AG10803 (cell line): Measurements from ENCODE around the gene PPTC7.

Experiments
- DNase-seq: peaks from one replicate; pipeline ENCODE4 v3.0.0; 2010; ENCODE audit warnings: low read depth
- H3K4me3 ChIP-seq: 2 replicates; pipeline ENCODE4 v1.5.1; 2011; ENCODE audit warnings: mild to moderate bottlenecking, low read length, control low read depth
- TF ChIP-seq, protein P1 (sequence below): conservative IDR thresholded peaks from 2 replicates; pipeline ENCODE4 v1.5.1; 2011; ENCODE audit warnings: mild to moderate bottlenecking, low read length, control low read depth, inconsistent platforms

Gene PPTC7

DNA sequence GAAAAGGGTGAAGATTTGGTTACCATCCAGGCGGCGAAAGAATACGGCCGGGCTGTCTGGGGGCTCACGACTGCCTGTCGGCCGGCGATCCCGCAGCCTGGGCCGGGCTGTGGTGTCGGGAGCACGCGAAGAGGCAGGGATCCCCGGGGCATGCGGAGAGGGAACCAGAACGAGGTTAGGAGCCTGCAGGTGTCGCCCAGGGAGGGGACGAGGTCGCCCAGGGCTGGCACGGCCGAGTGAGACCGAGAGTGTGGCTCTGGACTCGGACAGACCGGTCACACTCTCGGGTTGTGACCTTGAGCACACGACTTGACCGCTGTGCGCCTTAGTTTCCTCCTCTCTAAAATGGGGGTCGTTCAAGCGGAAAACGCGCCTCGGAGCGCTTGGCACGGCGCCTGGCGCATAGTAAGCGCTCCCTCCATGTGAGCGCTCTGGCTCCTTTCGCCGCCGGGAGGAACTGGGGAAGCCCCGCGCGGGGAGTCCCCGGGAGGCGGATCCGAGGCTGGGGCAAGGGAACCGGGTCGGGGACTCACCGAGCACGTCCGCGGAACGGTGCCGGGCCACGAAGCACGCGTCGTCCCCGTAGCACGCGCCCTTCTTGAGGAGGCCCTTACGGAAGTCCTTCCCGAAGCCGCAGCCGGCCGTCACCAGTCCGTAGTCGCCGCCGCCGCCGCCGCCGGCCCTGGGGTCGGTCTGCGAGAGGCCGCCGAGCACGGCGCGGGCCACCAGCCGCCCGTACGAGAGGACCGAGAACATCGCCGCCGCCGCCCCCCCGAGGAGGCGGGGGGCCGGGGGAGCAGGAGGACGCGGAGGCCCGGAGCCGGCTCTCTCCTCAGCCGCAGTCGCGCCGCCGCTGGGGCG is 612 bp downstream of the PPTC7 start:
- TF ChIP-seq, protein P1, sequence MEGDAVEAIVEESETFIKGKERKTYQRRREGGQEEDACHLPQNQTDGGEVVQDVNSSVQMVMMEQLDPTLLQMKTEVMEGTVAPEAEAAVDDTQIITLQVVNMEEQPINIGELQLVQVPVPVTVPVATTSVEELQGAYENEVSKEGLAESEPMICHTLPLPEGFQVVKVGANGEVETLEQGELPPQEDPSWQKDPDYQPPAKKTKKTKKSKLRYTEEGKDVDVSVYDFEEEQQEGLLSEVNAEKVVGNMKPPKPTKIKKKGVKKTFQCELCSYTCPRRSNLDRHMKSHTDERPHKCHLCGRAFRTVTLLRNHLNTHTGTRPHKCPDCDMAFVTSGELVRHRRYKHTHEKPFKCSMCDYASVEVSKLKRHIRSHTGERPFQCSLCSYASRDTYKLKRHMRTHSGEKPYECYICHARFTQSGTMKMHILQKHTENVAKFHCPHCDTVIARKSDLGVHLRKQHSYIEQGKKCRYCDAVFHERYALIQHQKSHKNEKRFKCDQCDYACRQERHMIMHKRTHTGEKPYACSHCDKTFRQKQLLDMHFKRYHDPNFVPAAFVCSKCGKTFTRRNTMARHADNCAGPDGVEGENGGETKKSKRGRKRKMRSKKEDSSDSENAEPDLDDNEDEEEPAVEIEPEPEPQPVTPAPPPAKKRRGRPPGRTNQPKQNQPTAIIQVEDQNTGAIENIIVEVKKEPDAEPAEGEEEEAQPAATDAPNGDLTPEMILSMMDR, result no peak
- DNase-seq, result peak; percentile 34
- peak overlapping the region; percentile 92 for H3K4me3 ChIP-seq

DNA sequence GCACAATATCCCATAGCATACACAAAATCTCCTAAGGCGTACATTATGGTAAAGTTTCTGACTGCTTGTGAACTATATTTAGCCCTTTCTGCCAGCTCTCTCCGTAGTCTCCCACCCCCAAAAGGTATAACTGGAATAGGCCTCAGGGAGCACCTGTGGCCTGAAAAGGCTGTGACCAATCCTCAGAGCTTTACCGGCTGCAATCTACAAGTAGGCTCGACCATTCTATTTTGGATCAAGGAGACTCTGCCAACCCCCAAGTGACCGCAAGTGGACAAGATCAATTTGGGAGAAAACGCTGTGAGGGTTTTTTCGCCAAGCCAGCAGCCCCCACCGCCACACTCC is 1.2 kb downstream of the PPTC7 start:
- H3K4me3 ChIP-seq, result peak overlapping the region; percentile 92
- TF ChIP-seq, protein P1, result no peak
- DNase-seq, result no peak

DNA sequence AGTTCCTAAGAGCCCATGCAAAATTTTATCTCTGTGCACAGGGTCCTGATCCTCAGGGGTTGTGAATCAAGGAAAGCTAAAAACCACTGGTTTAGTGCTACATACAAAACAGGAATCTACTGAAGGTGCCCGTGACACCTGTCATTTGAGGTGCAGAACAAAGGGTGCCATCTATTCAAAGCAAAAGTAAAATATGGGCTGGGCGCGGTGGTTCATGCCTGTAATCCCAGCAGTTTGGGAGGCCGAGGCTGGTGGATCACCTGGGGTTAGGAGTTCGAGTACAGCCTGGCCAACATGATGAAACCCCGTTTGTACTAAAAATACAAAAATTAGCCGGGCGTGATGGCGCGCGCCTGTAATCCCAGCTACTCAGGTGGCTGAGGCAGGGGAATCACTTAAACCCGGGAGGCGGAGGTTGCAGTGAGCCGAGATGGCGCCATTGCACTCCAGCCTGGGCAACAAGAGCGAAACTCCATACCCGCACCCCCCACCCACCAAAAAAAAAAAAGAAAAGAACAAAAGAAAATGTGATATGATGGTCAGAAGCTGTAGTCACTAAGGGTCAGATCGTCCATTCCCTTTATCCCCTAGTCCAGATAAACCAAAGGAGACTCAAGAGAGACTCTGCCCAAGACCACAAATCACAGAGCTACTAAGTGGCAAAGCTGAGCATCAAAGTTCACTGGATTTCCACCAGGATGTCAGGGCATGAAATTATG is 3.4 kb downstream of the PPTC7 start:
- TF ChIP-seq, protein P1, result no peak
- no peak for DNase-seq
- H3K4me3 ChIP-seq, result no peak overlapping the region

GRCh38 chr12:110578694-110579534 is 4.2 kb downstream of the PPTC7 start:
- TF ChIP-seq, protein P1, result no peak
- no peak for DNase-seq
- H3K4me3 ChIP-seq, result no peak overlapping the region

DNA sequence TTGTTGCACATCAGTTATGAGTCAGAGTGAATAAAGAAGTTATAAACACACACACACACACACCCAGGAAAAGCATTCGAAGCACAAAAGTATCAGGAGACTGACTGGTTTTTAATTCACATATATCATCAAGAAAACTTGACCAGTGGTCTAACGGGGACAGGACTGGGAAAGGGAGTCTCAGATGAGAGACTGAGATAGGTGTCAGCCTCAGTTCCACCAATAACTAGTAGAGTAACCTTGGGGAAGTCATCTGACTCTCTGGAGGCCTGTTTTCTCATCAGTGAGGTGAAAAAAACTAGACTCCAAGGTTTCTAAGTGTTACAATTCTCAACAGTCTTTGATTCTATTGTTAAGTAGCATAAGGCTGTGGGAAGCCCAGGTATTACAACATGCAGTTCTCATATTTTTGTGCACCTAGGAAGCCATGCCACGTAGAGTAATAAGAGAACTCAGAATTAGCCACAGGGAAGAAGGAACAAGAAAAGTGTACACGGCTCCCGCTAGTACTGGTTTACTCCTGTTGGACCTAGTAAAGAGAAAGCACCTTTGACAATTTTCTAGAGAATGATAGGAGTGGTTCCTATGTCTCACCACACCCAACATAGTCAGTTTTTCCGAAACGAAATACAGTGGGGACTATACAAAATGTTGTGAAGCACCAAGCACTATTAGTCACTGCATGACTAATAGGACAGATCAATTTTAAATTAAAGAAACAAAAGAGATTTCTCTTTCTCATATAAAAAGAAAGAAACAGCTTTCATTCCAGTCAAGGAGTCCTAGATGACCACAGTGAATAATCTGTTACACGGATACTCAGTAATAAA is 5.0 kb downstream of the PPTC7 start:
- TF ChIP-seq, protein P1, result no peak
- DNase-seq, result peak; percentile 73
- H3K4me3 ChIP-seq, result peak overlapping the region; percentile 23

DNA sequence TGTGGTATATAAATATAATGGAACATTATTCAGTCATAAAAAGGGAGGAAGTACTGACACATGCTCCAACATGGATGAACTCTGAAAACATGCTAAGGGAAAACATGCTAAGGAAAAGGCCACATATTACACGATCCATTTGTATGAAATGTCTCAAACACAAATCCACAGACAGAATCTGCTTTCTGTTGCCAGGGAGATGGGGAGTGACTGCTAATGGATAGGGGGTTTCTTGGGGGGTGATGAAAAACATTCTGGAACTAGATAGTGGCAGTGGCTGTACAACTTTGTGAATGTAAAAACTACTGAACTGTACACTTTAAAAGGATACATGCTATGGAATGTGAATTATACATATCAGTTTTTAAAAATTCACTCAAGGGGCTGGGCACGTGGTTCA is 6.6 kb downstream of the PPTC7 start:
- H3K4me3 ChIP-seq, result no peak overlapping the region
- TF ChIP-seq, protein P1, result no peak
- DNase-seq, result no peak
